GM12878 (cell line): ENCODE results near the gene SDC1. TPM values are rescaled to one million over a fixed set of nuclear protein-coding genes. Genes with fewer than 3 reads are reported as not detected.

ENCODE experiments used
- ATAC-seq: fragments of 200-7000 bp; cut with Tn5 transposase; 3 replicates; pipeline ENCODE4 v1.9.1; 2020; ENCODE audit warnings: mild to moderate bottlenecking, moderate library complexity
- BruUV-seq: library from RNA; stranded (reverse); fragments of 400-500 nt; replicated peaks from 2 replicates; lab custom pipeline; 2021; lab: Mats Ljungman, UMichigan
- CTCF ChIA-PET: fragments of 300-600 bp; sonication (Branson Sonifier 250); formaldehyde crosslinking; extraction: SDS; loops from one replicate; lab custom pipeline; 2021; ENCODE audit warnings: inconsistent platforms; lab: Yijun Ruan, JAX
- POLR2A ChIA-PET: fragments of 350-600 bp; formaldehyde crosslinking; extraction: SDS; loops from one replicate; lab custom pipeline; 2021; ENCODE audit warnings: inconsistent platforms; lab: Charles Lee
- RAD21 ChIA-PET: fragments of 300-600 bp; sonication (Branson Sonifier 250); formaldehyde crosslinking; loops from one replicate; lab custom pipeline; 2023; ENCODE audit warnings: antibody characterized with exemption; ENCODE audit not compliant: unreplicated experiment; lab: Charles Lee
- SMC1A ChIA-PET: fragments of 300-600 bp; sonication (Branson Sonifier 250); formaldehyde crosslinking; loops from one replicate; lab custom pipeline; 2023; ENCODE audit not compliant: unreplicated experiment, uncharacterized antibody; lab: Charles Lee
- DNase-seq: peaks from one replicate; pipeline ENCODE4 v3.0.0-alpha.2; 2011; ENCODE audit warnings: low read depth, low spot score
- FAIRE-seq: peaks from 3 replicates; lab custom pipeline; 2011; peaks lifted over from hg19 to GRCh38; lab: Jason Lieb, UNC
- H2AFZ ChIP-seq: 2 replicates; pipeline ENCODE4 v1.6.0; 2011; ENCODE audit warnings: low read depth, low read length, control low read depth; ENCODE audit not compliant: control insufficient read depth
- H3K27ac ChIP-seq: 2 replicates; pipeline ENCODE4 v1.5.1; 2011; ENCODE audit warnings: control low read depth; ENCODE audit not compliant: control insufficient read depth, insufficient read depth
- H3K27me3 ChIP-seq, 2 experiments: replicated peaks in 1 of 2; 2 replicates each; pipeline versions ENCODE4 v1.6.0 to v1.6.1; 2011; ENCODE audit warnings: low read length in 1 of 2; ENCODE audit not compliant: control insufficient read depth in 2 of 2, insufficient read depth in 2 of 2
- H3K36me3 ChIP-seq, 2 experiments: 2 replicates each; pipeline ENCODE4 v1.5.1; 2011; ENCODE audit warnings: low read length in 1 of 2; ENCODE audit not compliant: control insufficient read depth in 2 of 2, insufficient read depth in 2 of 2
- H3K4me1 ChIP-seq: 2 replicates; pipeline ENCODE4 v1.6.1; 2011; ENCODE audit warnings: mild to moderate bottlenecking, low read length, moderate library complexity, mixed read lengths; ENCODE audit not compliant: control insufficient read depth, insufficient read depth
- H3K4me2 ChIP-seq: 2 replicates; pipeline ENCODE4 v1.6.0; 2011; ENCODE audit warnings: control low read depth; ENCODE audit not compliant: control insufficient read depth, insufficient read depth
- H3K4me3 ChIP-seq: fragments of 200-600 bp; sonication (generic); 2 replicates; pipeline ENCODE4 v1.5.1; 2016
- H3K79me2 ChIP-seq: 2 replicates; pipeline ENCODE4 v1.6.0; 2011; ENCODE audit warnings: low read length; ENCODE audit not compliant: control insufficient read depth, insufficient read depth
- H3K9ac ChIP-seq: 2 replicates; pipeline ENCODE4 v1.8.0; 2011; ENCODE audit warnings: low read length, control low read depth, mixed read lengths; ENCODE audit not compliant: control insufficient read depth, insufficient read depth
- H3K9me3 ChIP-seq: replicated peaks from 3 replicates; pipeline ENCODE4 v1.5.1; 2011; ENCODE audit warnings: mild to moderate bottlenecking, low read length; ENCODE audit not compliant: control insufficient read depth, insufficient read depth
- H4K20me1 ChIP-seq: 2 replicates; pipeline ENCODE4 v1.6.0; 2011; ENCODE audit not compliant: control insufficient read depth, insufficient read depth
- BMI1 ChIP-seq: fragments of 450-650 bp; IDR thresholded peaks from 2 replicates; pipeline ENCODE4 v1.6.1; 2016; ENCODE audit warnings: mild to moderate bottlenecking, moderate library complexity, borderline replicate concordance
- CHD1 ChIP-seq: IDR thresholded peaks from 2 replicates; pipeline ENCODE4 v1.6.1; 2012; ENCODE audit warnings: low read depth, low read length, improper control_type of control experiment
- NBN ChIP-seq: fragments of 450-650 bp; IDR thresholded peaks from 2 replicates; pipeline ENCODE4 v1.6.1; 2016
- RELA ChIP-seq: fragments of 450-650 bp; IDR thresholded peaks from 2 replicates; pipeline ENCODE4 v1.8.0; 2014; ENCODE audit warnings: borderline replicate concordance; ENCODE audit not compliant: partially characterized antibody
- SUZ12 ChIP-seq: fragments of 200-600 bp; sonication (generic); IDR thresholded peaks from one replicate; pipeline ENCODE4 v1.6.1; 2018; ENCODE audit warnings: antibody characterized with exemption, mild to moderate bottlenecking; ENCODE audit not compliant: unreplicated experiment
- ZNF622 ChIP-seq: fragments of 450-650 bp; IDR thresholded peaks from 2 replicates; pipeline ENCODE4 v1.6.1; 2017; ENCODE audit warnings: mild to moderate bottlenecking, inconsistent platforms
- WGBS: methylation state at CpG from one replicate; pipeline ENCODE4 v1.1.6; 2016; ENCODE audit warnings: low lambda C conversion rate; ENCODE audit not compliant: insufficient replicate concordance, insufficient coverage; ENCODE audit errors: missing lambda C conversion rate; 5-methylcytosine and 5-hydroxymethylcytosine counted together
- in situ Hi-C: fragments of 300-500 bp; cut with MboI; formaldehyde crosslinking; loops from 9 replicates; pipeline ENCODE4 v1.14.3; 2018; ENCODE audit warnings: mixed read lengths
- intact Hi-C: fragments of 100-400 bp; cut with micrococcal nuclease; formaldehyde crosslinking; loops from one replicate; pipeline ENCODE4 v1.14.2; 2022; ENCODE audit not compliant: unreplicated experiment
- polyA plus RNA-seq, 11 experiments: library from polyadenylated mRNA; depleted of rRNA in 4 of 11; unstranded in 6 of 11; stranded (reverse) in 5 of 11; fragments of >200 nt; fragmentation: Nextera tagmentation in 4 of 11; fragmentation: Illumina TruSeq in 1 of 11; extraction: Ambion mirVana in 4 of 11; extraction: Trizol in 1 of 11; gene quantifications; 1 replicate in 1 of 11; 2 replicates in 10 of 11; pipeline versions ENCODE4 v1.2.1 to v1.2.3, GENCODE V29; 2011 to 2016; ENCODE audit warnings: inconsistent platforms in 2 of 11, missing spikeins in 2 of 11, low read depth in 1 of 11
- total RNA-seq, 4 experiments: library from RNA; depleted of rRNA in 3 of 4; stranded (reverse); fragments of >200 nt in 3 of 4; fragmentation: Illumina TruSeq in 1 of 4; extraction: Trizol in 1 of 4; gene quantifications; 2 replicates each; pipeline versions ENCODE4 v1.2.1 to v1.2.3, GENCODE V29; 2013 to 2021
- TF ChIP-seq, protein P1 (sequence below): fragments of 450-650 bp; IDR thresholded peaks from 2 replicates; pipeline ENCODE4 v1.6.1; 2014; ENCODE audit warnings: mild to moderate bottlenecking
- TF ChIP-seq, protein P2 (sequence below): fragments of 450-650 bp; IDR thresholded peaks from 2 replicates; pipeline ENCODE4 v1.6.1; 2018; ENCODE audit warnings: borderline replicate concordance, mild to moderate bottlenecking; ENCODE audit not compliant: partially characterized antibody

SDC1 gene
- total and polyA plus RNA-seq, 10 of the 15 experiments (the other 5 are each of a cell fraction or from before 2014, with no cell fraction given) = 0.85 to 36.8 (median 23.7) TPM

DNA sequence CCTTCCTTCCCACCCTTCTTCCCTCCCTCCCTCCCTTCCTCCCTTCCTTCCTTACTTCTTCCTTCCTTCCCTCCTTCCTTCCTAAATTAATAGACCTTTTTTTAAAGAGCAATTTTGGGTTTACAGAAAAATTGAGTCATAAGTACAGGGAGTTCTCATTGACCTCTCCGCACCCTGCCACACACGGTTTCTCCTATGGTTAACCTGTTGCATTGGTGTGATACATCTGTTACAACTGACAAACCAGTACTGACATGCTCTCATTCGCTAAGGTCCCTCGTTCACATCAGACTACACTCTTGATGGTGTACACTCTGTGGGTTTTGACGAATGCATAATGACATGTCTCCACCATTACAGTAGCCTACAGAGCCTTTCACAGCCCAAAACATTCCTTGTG is 11.6 kb upstream of the SDC1 start:
- in situ Hi-C loops (no loop called here), intact Hi-C loops (no loop called here)
- SMC1A ChIA-PET = interaction anchor here (0.8 kb wide), 1 partner anchor 158 kb away, joined by 3 read pairs; no protein-coding TSS in a partner anchor
- Histone ChIP-seq H3K4me2 (no peak overlapping the region), H3K9me3 (no peaks in the 10 kb centered on the region; the same call in 2 of the 3 replicates), H3K4me1 (no peaks in the 10 kb centered on the region), H4K20me1 (no peaks in the 10 kb centered on the region), H3K79me2 (no peaks in the 10 kb centered on the region), H3K4me3 (no peak overlapping the region), H3K27ac (no peak overlapping the region), H2AFZ (no peak overlapping the region), H3K9ac (no peak overlapping the region), H3K27me3 (no peaks in the 10 kb centered on the region), H3K36me3 (no peaks in the 10 kb centered on the region)
- TF ChIP-seq SUZ12 (no peak), ZNF622 (no peak), CHD1 (no peak), RELA (no peak), NBN (no peak), BMI1 (no peak)
- TF ChIP-seq, protein P1, sequence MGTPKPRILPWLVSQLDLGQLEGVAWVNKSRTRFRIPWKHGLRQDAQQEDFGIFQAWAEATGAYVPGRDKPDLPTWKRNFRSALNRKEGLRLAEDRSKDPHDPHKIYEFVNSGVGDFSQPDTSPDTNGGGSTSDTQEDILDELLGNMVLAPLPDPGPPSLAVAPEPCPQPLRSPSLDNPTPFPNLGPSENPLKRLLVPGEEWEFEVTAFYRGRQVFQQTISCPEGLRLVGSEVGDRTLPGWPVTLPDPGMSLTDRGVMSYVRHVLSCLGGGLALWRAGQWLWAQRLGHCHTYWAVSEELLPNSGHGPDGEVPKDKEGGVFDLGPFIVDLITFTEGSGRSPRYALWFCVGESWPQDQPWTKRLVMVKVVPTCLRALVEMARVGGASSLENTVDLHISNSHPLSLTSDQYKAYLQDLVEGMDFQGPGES = no peak
- TF ChIP-seq, protein P2, sequence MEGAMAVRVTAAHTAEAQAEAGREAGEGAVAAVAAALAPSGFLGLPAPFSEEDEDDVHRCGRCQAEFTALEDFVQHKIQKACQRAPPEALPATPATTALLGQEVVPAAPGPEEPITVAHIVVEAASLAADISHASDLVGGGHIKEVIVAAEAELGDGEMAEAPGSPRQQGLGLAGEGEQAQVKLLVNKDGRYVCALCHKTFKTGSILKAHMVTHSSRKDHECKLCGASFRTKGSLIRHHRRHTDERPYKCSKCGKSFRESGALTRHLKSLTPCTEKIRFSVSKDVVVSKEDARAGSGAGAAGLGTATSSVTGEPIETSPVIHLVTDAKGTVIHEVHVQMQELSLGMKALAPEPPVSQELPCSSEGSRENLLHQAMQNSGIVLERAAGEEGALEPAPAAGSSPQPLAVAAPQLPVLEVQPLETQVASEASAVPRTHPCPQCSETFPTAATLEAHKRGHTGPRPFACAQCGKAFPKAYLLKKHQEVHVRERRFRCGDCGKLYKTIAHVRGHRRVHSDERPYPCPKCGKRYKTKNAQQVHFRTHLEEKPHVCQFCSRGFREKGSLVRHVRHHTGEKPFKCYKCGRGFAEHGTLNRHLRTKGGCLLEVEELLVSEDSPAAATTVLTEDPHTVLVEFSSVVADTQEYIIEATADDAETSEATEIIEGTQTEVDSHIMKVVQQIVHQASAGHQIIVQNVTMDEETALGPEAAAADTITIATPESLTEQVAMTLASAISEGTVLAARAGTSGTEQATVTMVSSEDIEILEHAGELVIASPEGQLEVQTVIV = no peak
- WGBS = 66% methylated on average over 5 of the region's 5 CpGs
- FAIRE-seq (no peak), ATAC-seq (no peak; the same call in 2 of the 3 replicates), DNase-seq (no peak)
- RAD21 ChIA-PET = no interaction called here
- no TSS peak for BruUV-seq
- POLR2A ChIA-PET = no interaction called here
- CTCF ChIA-PET = no interaction called here
